Measurements from ENCODE around the gene CDK11B.
"Not testable (repeated sequence)": the region's sequence is repeated elsewhere in the genome, so short reads cannot be mapped to it uniquely, and the experiment has no call there.

Gene CDK11B

DNA sequence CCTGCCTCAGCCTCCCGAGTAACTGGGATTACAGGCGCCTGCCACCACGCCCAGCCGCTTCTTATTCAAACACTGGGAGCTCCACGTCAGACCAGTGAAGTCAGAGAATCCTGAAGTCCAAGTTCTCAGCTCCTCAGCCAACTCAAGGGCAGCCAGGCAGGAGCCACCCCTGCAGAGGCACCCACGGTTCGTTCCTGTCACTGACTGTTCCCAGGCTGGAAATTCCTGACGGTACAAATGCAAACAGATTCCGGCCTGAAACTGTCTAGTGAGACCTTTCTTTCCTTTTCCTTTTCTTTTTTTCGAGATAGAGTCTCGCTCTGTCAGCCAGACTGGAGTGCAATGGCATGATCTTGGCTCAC, 22.1 kb upstream of the CDK11B start:
- DNase-seq: no peak

DNA sequence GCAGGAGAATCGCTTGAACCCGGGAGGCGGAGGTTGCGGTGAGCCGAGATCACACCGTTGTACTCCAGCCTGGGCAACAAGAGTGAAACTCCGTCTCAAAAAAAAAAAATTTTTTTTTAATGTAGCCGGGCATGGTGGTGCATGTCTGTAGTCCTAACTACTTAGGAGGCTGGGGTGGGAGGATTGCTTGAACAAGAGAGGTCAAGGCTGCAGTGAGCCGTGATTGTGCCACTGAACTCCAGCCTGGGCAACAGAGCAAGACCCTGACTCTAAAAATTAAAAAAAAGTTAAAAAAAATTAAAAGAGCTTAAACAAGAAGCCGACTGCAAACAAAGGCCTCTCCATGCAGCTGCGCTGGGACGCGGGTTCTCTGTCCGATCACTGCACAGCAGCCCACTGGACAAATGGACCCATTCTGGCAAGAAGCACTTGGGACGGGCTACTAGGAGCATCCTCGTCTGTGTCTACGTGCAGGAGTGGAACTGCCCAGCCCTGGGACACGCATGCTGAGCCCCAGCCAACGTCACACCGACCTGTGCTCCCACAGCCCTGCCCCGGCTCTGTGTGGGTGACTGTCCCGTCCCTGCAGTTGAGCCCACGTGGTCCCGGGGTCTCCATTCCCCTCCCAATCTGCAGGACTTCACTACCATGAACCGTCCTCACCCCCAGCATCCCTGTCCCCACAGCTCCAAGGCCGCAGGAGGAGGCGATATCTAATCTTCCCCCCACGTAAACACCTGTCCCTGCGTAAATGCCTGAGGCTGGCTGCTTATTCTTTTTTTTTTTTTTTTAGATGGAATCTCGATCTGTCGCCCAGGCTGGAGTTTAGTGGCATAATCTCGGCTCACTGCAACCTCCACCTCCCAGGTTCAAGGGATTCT, 21.5 kb upstream of the CDK11B start:
- DNase-seq: no peak

DNA sequence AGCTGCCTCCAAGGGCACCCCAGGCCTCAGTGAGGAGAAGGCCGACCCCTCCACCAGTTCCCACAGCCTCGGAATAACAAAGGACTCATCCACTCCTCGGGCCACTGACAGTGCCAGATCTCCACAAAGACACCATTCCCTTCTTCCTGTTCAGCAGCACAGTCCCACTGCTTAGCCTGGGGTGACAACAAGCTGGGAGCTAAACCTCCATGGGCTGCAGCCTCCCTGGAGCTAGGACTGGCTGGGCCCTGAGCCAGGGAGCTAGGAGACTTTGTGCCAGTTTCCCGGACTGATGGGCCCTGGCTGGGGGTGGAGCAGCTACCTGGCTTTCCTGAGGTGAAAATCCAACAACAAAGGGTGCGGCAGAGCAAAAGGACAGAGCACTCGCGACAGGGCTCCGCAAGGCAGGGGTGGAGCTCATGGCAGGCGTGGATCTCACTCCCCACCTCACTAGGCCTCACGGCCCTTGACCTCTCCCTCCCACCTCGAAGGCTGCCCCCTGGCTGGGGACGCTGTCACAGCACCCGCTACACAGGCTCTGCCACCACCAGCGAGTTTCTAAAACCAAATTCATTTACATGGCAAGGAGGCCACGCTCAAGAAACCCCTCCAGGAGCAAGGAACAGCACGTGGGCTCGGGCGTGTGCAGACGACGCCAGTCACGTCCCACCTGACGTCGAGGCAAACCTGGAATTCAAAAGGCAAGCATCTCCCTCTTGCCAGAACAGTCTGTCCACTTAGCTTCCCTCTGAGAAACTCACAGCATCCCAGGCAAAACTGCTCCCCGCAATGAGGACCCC, 20.0 kb upstream of the CDK11B start:
- no peak for DNase-seq

DNA sequence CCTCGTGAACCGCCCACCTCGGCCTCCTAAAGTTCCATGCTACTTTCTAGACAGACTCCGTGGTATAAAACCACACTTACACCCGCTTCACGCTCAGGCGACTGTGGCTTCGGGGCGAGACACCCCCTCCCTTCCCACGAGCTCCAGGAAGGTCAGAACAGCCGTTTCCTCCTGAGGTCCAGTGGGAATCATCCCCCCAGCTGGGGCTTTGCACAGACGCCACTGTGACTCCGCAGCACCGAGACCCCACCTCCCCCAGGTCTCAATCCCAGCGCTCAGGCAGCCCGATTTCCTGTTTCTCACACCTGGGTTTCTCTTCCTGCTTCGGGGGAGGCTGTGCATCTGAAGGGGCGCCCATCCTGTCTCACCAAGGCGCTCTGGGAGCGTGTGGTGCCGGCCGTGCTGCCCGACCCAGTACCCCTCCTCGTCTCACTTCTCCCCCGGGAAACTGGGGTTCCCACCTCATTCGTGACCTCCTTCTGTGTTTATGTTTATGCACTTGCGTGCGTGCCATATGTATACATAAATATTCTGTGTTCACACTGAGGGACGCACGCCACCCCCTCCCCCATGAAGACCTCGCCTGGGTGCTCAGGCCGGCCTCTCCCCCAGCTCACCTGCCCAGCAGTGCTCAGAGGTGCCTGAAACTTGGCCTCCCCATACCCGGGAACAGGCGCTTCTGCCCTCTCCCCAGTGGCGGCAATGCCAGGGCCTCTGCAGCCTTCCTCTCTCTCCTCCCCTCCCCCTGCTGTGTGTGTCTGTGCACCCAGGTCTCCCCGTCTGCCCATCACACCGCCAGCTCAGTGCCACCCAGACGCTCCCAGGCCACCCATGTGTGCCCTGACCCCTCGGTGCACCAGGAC, 19.1 kb upstream of the CDK11B start:
- DNase-seq: no peak

DNA sequence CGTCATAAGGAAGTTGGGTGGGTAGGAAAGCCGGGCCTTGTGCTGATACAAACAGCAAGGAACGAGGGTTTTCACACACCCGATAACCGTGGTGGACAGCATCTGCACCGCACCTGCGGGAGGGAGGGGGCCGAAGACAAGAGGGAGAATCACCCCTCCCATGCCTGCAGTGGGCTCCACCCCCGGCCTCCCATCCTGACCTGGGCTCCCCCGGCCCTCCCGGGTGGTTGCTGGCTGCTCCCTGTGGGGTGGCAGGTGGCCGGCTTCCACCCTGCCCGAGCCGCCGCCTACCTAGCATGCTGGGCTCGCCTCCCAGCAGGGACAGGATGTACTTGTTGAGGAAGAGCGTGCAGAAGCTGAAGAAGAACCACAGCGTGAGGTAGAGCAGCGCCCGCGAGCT, 17.3 kb upstream of the CDK11B start:
- DNase-seq: not testable (repeated sequence)

DNA sequence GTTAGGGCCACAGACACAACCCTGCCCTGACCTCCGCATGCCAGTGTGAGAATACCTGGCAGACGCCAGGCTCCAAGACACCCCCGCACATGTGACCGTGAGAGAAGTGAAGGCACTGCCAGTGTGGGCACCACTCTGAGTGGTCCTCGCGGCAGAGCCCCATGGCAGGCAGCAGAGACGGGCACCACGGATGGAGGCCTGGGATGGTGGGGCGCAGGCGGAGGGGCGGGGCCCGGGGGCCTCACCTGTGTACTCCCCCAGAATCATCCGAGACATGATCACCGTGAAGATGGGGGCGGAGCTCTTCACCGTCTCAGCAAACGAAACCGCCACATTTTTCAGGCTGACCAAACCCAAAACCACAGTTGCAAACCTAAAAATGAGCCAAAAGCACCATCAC, 16.4 kb upstream of the CDK11B start:
- not testable (repeated sequence) for DNase-seq

DNA sequence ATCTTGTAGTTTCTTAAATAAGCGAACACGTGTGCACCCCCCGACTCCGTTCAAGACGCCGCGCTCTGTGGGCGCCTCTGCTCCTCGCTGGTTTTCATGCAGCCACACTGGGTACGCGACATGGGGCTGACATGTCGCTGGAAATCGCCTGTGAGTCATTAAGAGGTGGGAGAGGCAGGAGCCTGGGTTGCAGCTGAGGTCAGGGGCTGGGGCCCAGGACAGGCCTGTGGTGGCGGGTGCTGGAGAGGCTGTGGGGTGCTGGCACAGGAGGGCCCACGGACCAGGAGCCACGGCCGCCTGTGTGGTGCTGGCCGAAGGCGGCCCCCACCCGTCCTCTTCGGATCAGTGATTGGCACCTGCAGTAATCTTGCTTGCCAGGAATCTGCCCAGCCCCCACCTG, 16.0 kb upstream of the CDK11B start:
- DNase-seq: not testable (repeated sequence)

DNA sequence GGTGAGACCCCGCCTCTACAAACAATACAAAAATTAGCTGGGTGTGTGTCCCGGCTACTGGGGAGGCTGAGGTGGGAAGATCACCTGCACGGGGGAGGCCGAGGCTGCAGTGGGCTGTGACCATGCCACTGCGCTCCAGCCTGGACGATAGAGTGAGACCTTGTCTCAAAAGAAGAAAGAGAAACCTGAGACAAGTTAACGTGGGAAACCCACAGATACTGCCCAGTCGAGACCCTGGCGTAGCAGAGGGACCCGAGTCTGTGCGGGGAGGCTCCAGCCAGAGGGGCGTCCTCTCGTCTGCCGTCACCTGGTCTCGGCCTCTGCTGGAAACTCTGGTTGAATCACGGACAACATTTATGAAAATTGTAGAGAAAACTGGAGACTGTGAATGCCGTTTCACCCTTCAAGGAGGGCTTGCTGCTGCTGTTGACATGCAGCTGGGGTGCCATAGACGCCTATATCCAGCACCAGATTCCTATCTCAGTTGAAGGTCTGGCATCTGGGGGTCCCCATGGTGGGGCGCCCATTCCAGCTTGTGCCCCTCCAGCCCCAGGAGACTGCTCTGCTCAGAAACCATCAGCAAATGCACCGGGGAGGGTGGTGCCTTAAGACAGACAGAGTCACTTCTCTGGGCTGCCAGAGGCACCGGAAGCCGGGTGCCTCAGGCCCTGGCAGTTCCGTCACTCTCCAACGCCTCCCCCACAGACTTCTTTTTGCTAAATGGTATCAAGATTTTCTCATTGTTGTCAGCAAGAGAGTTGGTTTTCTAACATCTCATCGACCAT, 13.6 kb upstream of the CDK11B start:
- no peak for DNase-seq

DNA sequence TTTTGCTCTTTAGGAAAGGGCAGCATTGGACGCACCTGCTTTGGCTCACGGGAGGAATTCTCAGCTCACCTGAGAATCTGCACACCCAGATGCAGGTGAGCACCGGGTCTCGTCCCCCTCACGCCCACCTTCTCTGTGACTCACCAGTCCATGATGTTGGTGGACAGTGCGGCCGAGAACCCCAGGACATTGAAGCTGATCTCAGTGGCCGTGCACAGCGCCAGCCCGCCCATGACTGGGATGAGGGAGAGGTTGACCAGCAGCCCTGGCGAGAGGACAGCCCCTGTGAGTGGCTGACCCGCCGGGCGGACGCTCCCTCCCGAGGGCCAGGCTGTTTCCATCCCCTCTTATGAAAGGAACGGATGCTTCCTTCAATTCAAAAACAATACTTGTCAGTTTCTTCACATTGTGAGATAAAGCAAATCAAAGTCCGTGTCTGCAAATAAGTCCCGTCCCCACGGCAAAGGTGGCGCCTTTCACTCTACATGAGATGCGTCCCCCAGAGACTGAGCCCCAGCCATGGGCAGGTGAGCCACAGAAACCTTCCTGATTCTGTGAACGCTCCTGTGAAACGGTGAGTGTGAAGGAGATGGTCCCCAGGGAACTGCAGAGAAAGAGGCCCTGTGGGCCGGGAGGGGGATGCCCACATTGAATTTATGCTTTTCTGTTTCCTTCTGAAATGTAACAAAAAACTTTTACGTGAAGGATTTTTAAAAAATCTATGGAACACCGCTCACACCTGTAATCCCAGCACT, 12.7 kb upstream of the CDK11B start:
- DNase-seq: no peak

DNA sequence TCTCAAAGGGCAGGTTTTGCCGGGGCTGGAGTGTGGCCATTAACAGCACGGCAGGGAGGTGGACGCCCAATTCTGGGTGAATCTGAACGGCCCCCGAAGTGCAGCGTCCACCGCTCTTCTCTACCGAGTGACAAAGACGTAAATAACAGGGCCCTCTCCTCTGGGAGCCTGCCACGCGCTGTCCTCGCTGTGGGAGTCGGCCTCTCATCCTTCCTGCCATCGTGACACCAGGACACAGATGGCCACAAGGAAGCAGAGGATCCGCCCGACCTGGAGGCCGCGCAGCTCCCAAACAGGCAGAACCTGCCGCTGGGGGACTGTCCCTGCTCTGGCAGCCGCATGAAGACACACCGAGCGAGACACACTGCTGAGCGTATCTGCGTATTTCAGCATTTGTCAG, 12.1 kb upstream of the CDK11B start:
- no peak for DNase-seq

DNA sequence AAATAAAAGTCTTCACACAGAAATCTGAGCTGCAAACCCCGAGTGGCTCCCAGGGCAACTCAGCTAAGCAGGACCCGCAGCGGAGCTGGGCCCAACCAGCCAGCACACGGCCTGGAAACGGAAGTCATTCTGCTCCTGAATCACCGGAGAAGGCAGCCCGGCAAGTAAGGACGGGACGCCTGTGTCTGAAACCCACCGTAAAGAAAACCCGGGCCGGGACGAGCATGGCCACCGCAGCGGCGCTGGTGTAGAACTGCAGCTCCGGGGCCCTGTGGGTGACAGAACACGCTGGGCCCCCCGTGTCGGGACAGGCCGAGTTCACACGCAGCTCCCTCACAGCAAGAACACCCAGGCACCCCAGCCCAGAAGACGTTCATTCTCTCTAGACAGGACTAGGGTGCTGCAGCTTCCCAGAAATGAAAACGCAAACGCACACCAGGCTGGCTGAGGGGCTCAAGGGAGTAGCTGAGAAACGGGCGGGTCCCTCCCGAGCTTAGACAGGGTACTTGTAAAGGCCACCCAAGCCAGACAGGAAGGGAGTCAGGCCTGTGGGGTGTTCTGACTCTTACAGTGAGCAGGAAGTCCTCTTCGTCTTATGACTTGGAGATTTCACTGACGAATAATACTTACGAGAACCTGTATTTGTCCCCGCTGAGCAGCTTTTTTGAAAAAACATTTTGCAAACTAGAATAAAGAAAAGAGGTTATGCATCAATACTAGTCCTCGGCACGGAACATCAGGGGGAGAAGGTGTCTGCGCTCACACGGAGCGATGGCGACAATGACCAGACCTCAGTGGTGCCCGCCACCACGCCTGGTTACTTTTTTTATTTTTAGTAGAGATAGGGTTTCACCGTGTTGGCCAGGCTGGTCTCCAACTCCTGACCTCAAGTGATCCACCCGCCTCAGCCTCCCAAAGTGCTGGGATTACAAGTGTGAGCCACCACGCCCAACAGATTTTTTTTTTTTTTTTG, 10.9 kb upstream of the CDK11B start:
- DNase-seq: no peak

DNA sequence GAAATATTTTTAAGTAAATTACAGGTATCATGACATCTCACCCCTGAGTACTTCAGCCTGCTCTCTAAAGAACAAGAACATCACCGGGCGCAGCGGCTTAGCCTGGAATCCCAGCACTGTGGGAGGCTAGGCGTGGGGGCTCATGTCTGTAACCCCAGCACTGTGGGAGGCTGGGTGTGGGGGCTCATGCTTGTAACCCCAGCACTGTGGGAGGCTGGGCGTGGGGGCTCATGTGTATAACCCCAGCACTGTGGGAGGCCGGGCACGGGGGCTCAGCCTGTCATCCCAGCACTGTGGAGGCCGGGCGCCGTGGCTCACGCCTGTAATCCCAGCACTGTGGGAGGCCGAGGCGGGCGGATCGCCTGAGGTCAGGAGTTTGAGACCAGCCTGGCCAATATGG, 7.7 kb upstream of the CDK11B start:
- DNase-seq: no peak

DNA sequence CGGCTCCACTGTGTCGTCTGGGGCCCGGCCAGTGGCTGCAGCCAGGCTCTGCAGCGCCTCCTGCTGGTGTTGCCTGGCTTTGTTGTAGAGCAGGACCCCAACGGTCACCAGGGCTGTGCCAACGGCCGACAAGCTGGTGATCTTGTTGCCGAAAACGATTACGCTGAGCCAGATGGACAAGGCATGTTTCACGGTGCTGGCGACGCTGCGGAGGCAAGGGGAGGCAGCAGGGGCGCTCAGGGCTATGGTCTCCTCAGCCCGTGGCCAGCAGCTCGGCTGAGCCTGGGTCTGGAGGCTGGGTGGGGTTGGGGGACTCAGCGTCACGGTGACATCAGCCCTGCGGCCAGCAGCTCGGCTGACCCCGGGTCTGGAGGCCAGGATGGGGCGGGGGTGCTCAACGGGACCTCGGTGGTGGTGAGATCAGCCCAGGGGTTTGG, 7.0 kb upstream of the CDK11B start:
- DNase-seq: no peak

DNA sequence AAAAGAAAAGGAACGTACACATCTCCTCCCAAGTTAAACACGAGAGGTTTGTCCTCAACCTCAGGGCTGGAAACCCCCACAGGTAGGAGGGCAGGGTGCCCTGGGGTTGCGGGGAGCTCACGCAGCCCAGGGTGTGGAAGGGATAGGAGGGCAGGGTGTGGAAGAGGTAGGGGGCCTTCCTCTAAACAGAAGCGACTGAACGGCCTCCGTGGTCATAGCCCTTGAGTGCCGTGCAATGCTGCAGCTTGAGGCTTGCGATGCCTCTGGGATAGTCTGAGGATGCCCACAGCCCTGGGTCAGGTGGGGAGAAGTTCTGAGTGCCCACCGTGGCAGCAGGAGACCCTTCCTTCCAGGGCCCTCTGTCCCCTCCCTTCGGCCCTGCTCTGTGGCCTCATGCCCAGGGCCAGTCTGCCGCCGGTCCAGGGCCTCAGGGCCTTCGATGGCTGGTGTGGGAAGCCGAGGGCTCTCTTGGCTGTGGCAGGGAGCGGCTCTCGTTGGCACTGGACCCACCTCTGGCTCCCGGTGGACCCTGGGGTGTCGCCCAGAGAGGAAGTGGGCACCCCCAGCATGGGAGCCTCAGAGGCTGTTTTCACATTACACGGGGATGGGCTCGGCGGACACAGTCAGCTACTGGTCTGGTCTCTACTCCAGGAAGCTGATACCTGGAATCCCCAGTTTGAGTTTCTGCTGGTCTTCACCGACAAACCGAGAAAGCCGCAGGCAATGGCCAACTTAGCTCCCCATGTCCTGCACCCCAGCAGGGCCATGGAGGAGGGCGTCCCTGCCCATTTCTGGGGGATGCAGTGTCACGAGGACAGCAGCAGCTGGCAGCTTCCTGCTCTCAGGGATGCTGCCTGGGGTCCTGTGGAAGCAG, 6.4 kb upstream of the CDK11B start:
- DNase-seq: no peak

DNA sequence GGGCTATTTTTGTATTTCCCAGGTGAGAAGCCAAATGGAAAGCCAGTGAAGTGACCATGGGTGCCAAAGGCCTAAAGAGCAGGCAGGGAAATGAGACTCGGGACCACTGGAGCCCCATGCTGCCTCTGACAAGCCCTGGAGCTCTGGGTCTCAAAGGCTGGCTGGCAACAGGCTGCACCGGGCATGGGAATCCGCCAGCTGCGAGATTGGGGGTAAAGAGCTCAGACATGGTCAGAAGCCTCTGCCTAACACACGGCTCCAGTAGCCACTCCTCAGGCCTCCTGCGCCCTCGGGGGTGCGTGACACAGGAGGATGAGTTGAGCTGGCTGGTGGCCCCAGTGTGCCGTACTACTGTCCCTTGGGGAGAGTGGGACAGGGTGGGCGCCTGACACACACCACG, 5.5 kb upstream of the CDK11B start:
- DNase-seq: not testable (repeated sequence)

DNA sequence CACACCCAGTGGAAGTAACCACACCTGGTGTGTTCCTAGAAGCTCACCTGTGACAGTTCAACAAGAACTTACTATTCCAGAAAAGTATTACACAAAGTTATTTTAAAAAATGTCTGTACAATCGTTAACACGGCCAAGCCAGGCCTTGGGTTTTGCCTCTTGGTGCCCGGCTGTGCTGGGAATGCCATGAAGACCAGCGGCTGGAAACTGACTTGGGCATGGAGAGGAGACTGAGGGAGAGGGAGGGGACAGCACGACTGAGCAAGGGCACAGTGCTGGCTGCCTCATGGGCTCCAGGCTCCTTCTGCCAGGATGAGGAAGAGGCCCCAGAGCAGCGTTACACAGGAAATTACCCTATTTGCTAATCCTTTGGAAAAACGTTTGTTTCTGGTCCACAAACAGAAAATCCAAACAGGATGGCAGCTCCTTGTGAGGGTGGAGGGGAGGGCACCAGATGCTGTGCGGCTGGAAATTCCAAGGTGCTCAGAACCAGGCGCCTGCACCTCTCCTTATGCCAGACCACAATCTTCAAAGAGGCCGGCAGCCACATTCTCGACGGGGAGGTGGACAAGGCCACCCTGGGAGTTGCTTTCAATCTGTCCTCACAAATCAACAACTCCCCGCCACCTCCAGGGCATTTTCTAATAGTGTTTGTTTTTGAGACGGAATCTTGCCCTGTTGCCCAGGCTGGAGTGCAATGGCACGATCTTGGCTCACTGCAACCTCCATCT, 4.2 kb upstream of the CDK11B start:
- DNase-seq: not testable (repeated sequence)

DNA sequence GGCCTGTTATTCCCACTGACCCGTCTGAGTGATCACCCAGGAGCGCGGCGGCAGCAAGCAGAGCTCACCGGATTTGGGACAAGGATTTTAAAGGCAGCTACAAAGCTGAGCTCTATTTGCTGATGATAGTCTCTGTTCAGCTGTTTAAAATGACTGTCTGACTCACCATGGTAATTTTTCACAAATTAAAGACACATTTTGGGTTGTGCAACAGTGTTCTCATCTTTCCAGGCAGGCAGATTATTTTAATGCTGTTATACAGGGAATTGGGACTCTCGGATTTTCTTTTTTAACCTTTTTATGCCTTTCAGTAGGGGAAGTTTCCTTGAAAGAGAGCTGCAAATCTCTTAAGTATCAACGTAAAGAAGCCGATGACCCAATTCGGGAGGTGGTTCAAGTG, 3.6 kb upstream of the CDK11B start:
- not testable (repeated sequence) for DNase-seq

DNA sequence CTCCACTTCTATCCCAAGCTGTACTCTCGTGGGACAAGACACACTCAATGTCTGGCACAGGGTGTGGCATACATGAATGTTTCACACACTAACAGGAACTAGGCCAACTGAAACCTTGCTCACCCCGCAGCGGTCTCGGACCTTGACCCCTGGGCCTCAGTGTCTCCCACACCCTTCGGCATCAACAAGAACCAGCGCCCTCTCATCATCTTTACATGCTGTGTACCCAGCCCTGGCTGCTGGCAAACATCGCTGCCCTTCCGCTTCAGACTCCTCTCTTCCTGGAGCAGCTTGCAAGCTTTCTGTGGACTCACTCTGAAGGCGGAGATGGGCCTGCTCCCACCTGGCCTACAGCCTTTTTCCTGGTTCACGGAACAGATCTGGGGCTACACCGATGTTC, 10.5 kb downstream of the CDK11B start:
- not testable (repeated sequence) for DNase-seq
